Endothelial cell of umbilical vein (primary cell): ENCODE results near the gene TSPYL2. TPM values are rescaled to one million over a fixed set of nuclear protein-coding genes. Genes with fewer than 3 reads are reported as not detected.

Source experiments
- BruUV-seq: library from RNA; stranded (reverse); fragments of 400-500 nt; replicated peaks from 2 replicates; lab custom pipeline; 2021; lab: Mats Ljungman, UMichigan
- CTCF ChIA-PET: fragments of 300-600, 350-600 bp; sonication (Branson Sonifier 250); formaldehyde crosslinking; loops from one replicate; lab custom pipeline; 2021; ENCODE audit warnings: antibody characterized with exemption, inconsistent platforms; lab: Charles Lee
- POLR2A ChIA-PET: fragments of 300-600, 350-600 bp; sonication (Branson Sonifier 250); formaldehyde crosslinking; loops from one replicate; lab custom pipeline; 2021; ENCODE audit warnings: antibody characterized with exemption, inconsistent platforms; lab: Charles Lee
- DNase-seq: peaks from one replicate; pipeline ENCODE4 v3.0.0-alpha.2; 2011; ENCODE audit warnings: low read depth, low spot score
- FAIRE-seq: peaks from 2 replicates; lab custom pipeline; 2011; peaks lifted over from hg19 to GRCh38; lab: Jason Lieb, UNC
- H2AFZ ChIP-seq: 2 replicates; pipeline ENCODE4 v1.6.0; 2012; ENCODE audit warnings: low read depth, low read length, control low read depth, inconsistent platforms
- H3K27ac ChIP-seq: 2 replicates; pipeline ENCODE4 v1.5.1; 2011; ENCODE audit warnings: low read depth, mild to moderate bottlenecking, control low read depth, low read length, moderate library complexity; ENCODE audit not compliant: insufficient read depth
- H3K27me3 ChIP-seq, 2 experiments: 2 replicates each; pipeline versions ENCODE4 v1.6.0 to v1.6.1; 2011; ENCODE audit warnings: low read length in 2 of 2, mixed read lengths in 1 of 2; ENCODE audit not compliant: control insufficient read depth in 2 of 2, insufficient read depth in 2 of 2
- H3K36me3 ChIP-seq, 2 experiments: 2 replicates in 1 of 2; 3 replicates in 1 of 2; pipeline ENCODE4 v1.5.1; 2011; ENCODE audit warnings: low read length in 2 of 2, mild to moderate bottlenecking in 1 of 2, moderate library complexity in 1 of 2; ENCODE audit not compliant: control insufficient read depth in 2 of 2, insufficient read depth in 2 of 2; ENCODE audit errors: extremely low read depth in 1 of 2
- H3K4me1 ChIP-seq: 3 replicates; pipeline ENCODE4 v1.5.1; 2011; ENCODE audit warnings: mild to moderate bottlenecking, low read length; ENCODE audit not compliant: control insufficient read depth, insufficient read depth; ENCODE audit errors: extremely low read depth
- H3K4me2 ChIP-seq: 2 replicates; pipeline ENCODE4 v1.6.1; 2011; ENCODE audit warnings: low read length, control low read depth, mixed read lengths; ENCODE audit not compliant: insufficient read depth
- H3K4me3 ChIP-seq, 3 experiments: fragments of 200-600 bp in 1 of 3; sonication (generic), shearing (Covaris generic) in 1 of 3; replicated peaks in 1 of 3; 2 replicates each; pipeline ENCODE4 v1.5.1; 2011 to 2016; ENCODE audit warnings: control low read depth in 3 of 3, low read length in 3 of 3, mild to moderate bottlenecking in 2 of 3, inconsistent platforms in 1 of 3, low read depth in 1 of 3, moderate library complexity in 1 of 3; ENCODE audit not compliant: insufficient read depth in 1 of 3
- H3K79me2 ChIP-seq: 2 replicates; pipeline ENCODE4 v1.6.0; 2012; ENCODE audit warnings: low read length, inconsistent platforms; ENCODE audit not compliant: control insufficient read depth, insufficient read depth
- H3K9ac ChIP-seq: replicated peaks from 2 replicates; pipeline ENCODE3; 2011; ENCODE audit warnings: low read length, control low read depth; ENCODE audit not compliant: insufficient read depth; ENCODE audit errors: extremely low read depth
- H3K9me1 ChIP-seq: replicated peaks from 3 replicates; pipeline ENCODE4 v1.6.0; 2011; ENCODE audit warnings: mild to moderate bottlenecking, low read length; ENCODE audit not compliant: control insufficient read depth, insufficient read depth; ENCODE audit errors: extremely low read depth
- H3K9me3 ChIP-seq: replicated peaks from 2 replicates; pipeline ENCODE4 v1.5.1; 2012; ENCODE audit warnings: low read length, inconsistent platforms; ENCODE audit not compliant: control insufficient read depth, insufficient read depth
- H4K20me1 ChIP-seq: replicated peaks from 2 replicates; pipeline ENCODE3; 2011; ENCODE audit warnings: mild to moderate bottlenecking, low read length; ENCODE audit not compliant: control insufficient read depth, insufficient read depth; ENCODE audit errors: extremely low read depth
- CTCF ChIP-seq, 2 donors: IDR thresholded peaks; 1 replicate in 1 of 2; 2 replicates in 1 of 2; pipeline ENCODE4 v1.5.1; 2011; ENCODE audit warnings: low read length in 2 of 2, mild to moderate bottlenecking in 2 of 2, moderate library complexity in 2 of 2, control low read depth in 1 of 2, inconsistent platforms in 1 of 2, low read depth in 1 of 2; ENCODE audit not compliant: insufficient read depth in 1 of 2; ENCODE audit errors: extremely low read depth in 1 of 2
- EZH2 ChIP-seq: IDR thresholded peaks from 2 replicates; pipeline ENCODE4 v1.6.1; 2012; ENCODE audit warnings: borderline replicate concordance, low read depth, mild to moderate bottlenecking, moderate library complexity, low read length, inconsistent platforms; ENCODE audit not compliant: severe bottlenecking
- FOS ChIP-seq: IDR thresholded peaks from 2 replicates; pipeline ENCODE4 v1.6.1; 2011; ENCODE audit warnings: mild to moderate bottlenecking, low read length, moderate library complexity, borderline replicate concordance; ENCODE audit not compliant: insufficient read depth
- GATA2 ChIP-seq: IDR thresholded peaks from 2 replicates; pipeline ENCODE4 v1.7.0; 2011; ENCODE audit warnings: low read depth, mild to moderate bottlenecking, moderate library complexity, mixed read lengths, low read length; ENCODE audit not compliant: insufficient read length, insufficient read depth
- JUN ChIP-seq: IDR thresholded peaks from 2 replicates; pipeline ENCODE4 v1.6.1; 2011; ENCODE audit warnings: borderline replicate concordance, low read depth; ENCODE audit not compliant: insufficient read length, insufficient read depth
- MAX ChIP-seq: IDR thresholded peaks from 2 replicates; pipeline ENCODE4 v1.6.1; 2011; ENCODE audit not compliant: insufficient read depth, insufficient read length
- MYC ChIP-seq: IDR thresholded peaks from one replicate; pipeline ENCODE4 v1.6.1; 2011; ENCODE audit warnings: mild to moderate bottlenecking, low read depth, low read length
- POLR2A ChIP-seq: IDR thresholded peaks from 2 replicates; pipeline ENCODE4 v1.6.1; 2012; ENCODE audit warnings: low read depth, mild to moderate bottlenecking, control low read depth, low read length
- POLR2AphosphoS5 ChIP-seq: IDR thresholded peaks from 2 replicates; pipeline ENCODE4 v1.6.1; 2012; ENCODE audit warnings: low read depth, mild to moderate bottlenecking, control low read depth, low read length, moderate library complexity; ENCODE audit not compliant: insufficient read depth
- dilution Hi-C: fragments of 300-500 bp; cut with MboI; formaldehyde crosslinking; loops from one replicate; pipeline ENCODE4 v1.15.0; 2019; ENCODE audit warnings: low sequenced_read_pairs; ENCODE audit not compliant: extremely low pct_ligation_motif_present
- intact Hi-C: fragments of 100-400 bp; cut with micrococcal nuclease; formaldehyde crosslinking; loops from one replicate; pipeline ENCODE4 v1.10.0; 2022
- polyA plus RNA-seq, 4 experiments: library from polyadenylated mRNA; depleted of rRNA in 3 of 4; stranded (reverse) in 3 of 4; unstranded in 1 of 4; fragments of >200 nt; gene quantifications; 2 replicates each; pipeline versions ENCODE4 v1.2.1 to v1.2.3, GENCODE V29; 2011 to 2012; ENCODE audit warnings: missing spikeins in 1 of 4
- total RNA-seq: library from RNA; stranded (reverse); gene quantifications from 2 replicates; pipeline ENCODE4 v1.2.3, GENCODE V29; 2021

The TSPYL2 gene
- total and polyA plus RNA-seq, 2 donors (not counting 3 experiments of a cell fraction or from before 2014, with no cell fraction given): 17.3 to 17.8 TPM

- no peaks in the 10 kb centered on the region for H4K20me1 ChIP-seq
These were observed 25.9 kb upstream of the TSPYL2 start for GRCh38 chrX:53056292-53056691.

More at GRCh38 chrX:53056292-53056691, 25.9 kb upstream of the TSPYL2 start:
- no peak for DNase-seq
- ChIA-PET POLR2A (no interaction called here), CTCF (no interaction called here)
- no peaks in the 10 kb centered on the region for H3K4me1 ChIP-seq
- H3K9me1 ChIP-seq: no peaks in the 10 kb centered on the region
- dilution Hi-C loops: no loop called here
- no peaks in the 10 kb centered on the region for H3K9me3 ChIP-seq
- no peak overlapping the region for H3K4me3 ChIP-seq
- no peak for TF ChIP-seq MAX
- TF ChIP-seq CTCF (IDR thresholded peaks at IDR 0.05; ENCODE audit: extremely low read depth in 1 of 2, insufficient read depth in 1 of 2, low read depth in 1 of 2, low read length in 2 of 2): no peak
- TF ChIP-seq POLR2AphosphoS5: no peak
- TF ChIP-seq POLR2A: no peak
- no peak for TF ChIP-seq EZH2
- TF ChIP-seq FOS: no peak
- TF ChIP-seq MYC: no peak
- TF ChIP-seq GATA2: no peak
- TF ChIP-seq JUN: no peak
- H3K9ac ChIP-seq: no peak overlapping the region
- no peak overlapping the region for H2AFZ ChIP-seq
- FAIRE-seq: no peak
- H3K27me3 ChIP-seq: no peaks in the 10 kb centered on the region
- BruUV-seq: no TSS peak
- intact Hi-C loops: no loop called here
- no peak overlapping the region for H3K27ac ChIP-seq
- H3K79me2 ChIP-seq: peaks cover 44% of the 10 kb centered on the region
- H3K36me3 ChIP-seq: no peaks in the 10 kb centered on the region
- H3K4me2 ChIP-seq: no peak overlapping the region
